HEK293 (cell line): ENCODE data around the gene RPUSD1.
A peak's percentile ranks its signal among the peaks of the same experiment; 100 is the strongest.

Experiments used
- CTCF ChIA-PET: fragments of 350-600 bp; formaldehyde crosslinking; extraction: SDS; loops from one replicate; lab custom pipeline; 2021; ENCODE audit warnings: antibody characterized with exemption; lab: Yijun Ruan, JAX
- POLR2A ChIA-PET: fragments of 300-600 bp; formaldehyde crosslinking; extraction: SDS; loops from one replicate; lab custom pipeline; 2020; ENCODE audit warnings: antibody characterized with exemption, inconsistent platforms; lab: Yijun Ruan, JAX
- H3K27ac ChIP-seq: fragments of 200-500 bp; sonication (Bioruptor generic); 2 replicates; pipeline ENCODE4 v1.5.1; 2014; ENCODE audit warnings: low read depth, low read length, control low read depth, inconsistent platforms; ENCODE audit errors: extremely low read depth
- H3K36me3 ChIP-seq, 2 experiments: fragments of 200-500 bp in 1 of 2; sonication (Bioruptor generic) in 1 of 2; 1 replicate in 1 of 2; 2 replicates in 1 of 2; pipeline ENCODE4 v1.5.1; 2014 to 2017; ENCODE audit warnings: inconsistent platforms in 2 of 2, low read length in 2 of 2; ENCODE audit not compliant: control insufficient read depth in 2 of 2, insufficient read depth in 1 of 2
- H3K4me1 ChIP-seq: fragments of 200-500 bp; sonication (Bioruptor generic); 2 replicates; pipeline ENCODE4 v1.5.1; 2014; ENCODE audit warnings: mild to moderate bottlenecking, low read length, inconsistent platforms; ENCODE audit not compliant: control insufficient read depth, insufficient read depth
- H3K4me3 ChIP-seq: 2 replicates; pipeline ENCODE4 v1.5.1; 2011; ENCODE audit warnings: low read depth, mild to moderate bottlenecking, control low read depth, low read length, moderate library complexity
- H3K9me3 ChIP-seq: fragments of 200-500 bp; sonication (Bioruptor generic); 2 replicates; pipeline ENCODE4 v1.5.1; 2014; ENCODE audit warnings: low read depth, low read length, inconsistent platforms; ENCODE audit not compliant: control insufficient read depth, insufficient read depth
- EGR2 ChIP-seq: fragments of 450-650 bp; formaldehyde crosslinking; IDR thresholded peaks from 2 replicates; pipeline ENCODE4 v1.5.1; 2016; ENCODE audit warnings: low read depth, missing biosample characterization, missing genetic modification characterization
- HOXD13 ChIP-seq: sonication (generic); formaldehyde crosslinking; IDR thresholded peaks from 2 replicates; pipeline ENCODE4 v1.8.0; 2022; ENCODE audit warnings: missing genetic modification reagents, borderline replicate concordance
- IKZF3 ChIP-seq: fragments of 450-650 bp; IDR thresholded peaks from 2 replicates; pipeline ENCODE4 v1.5.0; 2018; ENCODE audit warnings: missing biosample characterization, mild to moderate bottlenecking, missing genetic modification characterization, moderate library complexity
- ZFHX2 ChIP-seq: fragments of 450-650 bp; formaldehyde crosslinking; conservative IDR thresholded peaks from 2 replicates; pipeline ENCODE4 v1.5.1; 2016; ENCODE audit warnings: missing biosample characterization, missing genetic modification characterization
- ZNF2 ChIP-seq: fragments of 450-650 bp; formaldehyde crosslinking; IDR thresholded peaks from 2 replicates; pipeline ENCODE4 v1.5.1; 2016; ENCODE audit warnings: missing biosample characterization, missing genetic modification characterization
- ZNF202 ChIP-seq: fragments of 450-650 bp; formaldehyde crosslinking; IDR thresholded peaks from 2 replicates; pipeline ENCODE4 v1.5.1; 2016; ENCODE audit warnings: missing biosample characterization, missing genetic modification characterization, borderline replicate concordance
- ZNF350 ChIP-seq: fragments of 450-650 bp; formaldehyde crosslinking; IDR thresholded peaks from 2 replicates; pipeline ENCODE4 v1.5.0; 2017; ENCODE audit warnings: missing biosample characterization, mild to moderate bottlenecking, missing genetic modification characterization
- ZNF571 ChIP-seq: fragments of 450-650 bp; formaldehyde crosslinking; IDR thresholded peaks from 2 replicates; pipeline ENCODE4 v1.5.0; 2017; ENCODE audit warnings: missing biosample characterization, missing genetic modification characterization
- ZNF624 ChIP-seq: fragments of 450-650 bp; formaldehyde crosslinking; IDR thresholded peaks from 2 replicates; pipeline ENCODE4 v1.5.1; 2017; ENCODE audit warnings: missing biosample characterization, missing genetic modification characterization
- ZNF654 ChIP-seq: fragments of 450-650 bp; formaldehyde crosslinking; IDR thresholded peaks from 2 replicates; pipeline ENCODE4 v1.5.1; 2016; ENCODE audit warnings: low read depth, missing biosample characterization, missing genetic modification characterization
- ZNF830 ChIP-seq: fragments of 450-650 bp; IDR thresholded peaks from 2 replicates; pipeline ENCODE4 v1.5.0; 2018; ENCODE audit warnings: missing biosample characterization, missing genetic modification characterization, low read depth, mild to moderate bottlenecking, moderate library complexity
- TF ChIP-seq, protein P1 (sequence below): fragments of 450-650 bp; formaldehyde crosslinking; IDR thresholded peaks from 2 replicates; pipeline ENCODE4 v1.5.1; 2017; ENCODE audit warnings: missing biosample characterization, missing genetic modification characterization
- TF ChIP-seq, protein P2 (sequence below): fragments of 450-650 bp; IDR thresholded peaks from 2 replicates; pipeline ENCODE4 v1.5.1; 2018; ENCODE audit warnings: missing biosample characterization, missing genetic modification characterization

RPUSD1 gene

DNA sequence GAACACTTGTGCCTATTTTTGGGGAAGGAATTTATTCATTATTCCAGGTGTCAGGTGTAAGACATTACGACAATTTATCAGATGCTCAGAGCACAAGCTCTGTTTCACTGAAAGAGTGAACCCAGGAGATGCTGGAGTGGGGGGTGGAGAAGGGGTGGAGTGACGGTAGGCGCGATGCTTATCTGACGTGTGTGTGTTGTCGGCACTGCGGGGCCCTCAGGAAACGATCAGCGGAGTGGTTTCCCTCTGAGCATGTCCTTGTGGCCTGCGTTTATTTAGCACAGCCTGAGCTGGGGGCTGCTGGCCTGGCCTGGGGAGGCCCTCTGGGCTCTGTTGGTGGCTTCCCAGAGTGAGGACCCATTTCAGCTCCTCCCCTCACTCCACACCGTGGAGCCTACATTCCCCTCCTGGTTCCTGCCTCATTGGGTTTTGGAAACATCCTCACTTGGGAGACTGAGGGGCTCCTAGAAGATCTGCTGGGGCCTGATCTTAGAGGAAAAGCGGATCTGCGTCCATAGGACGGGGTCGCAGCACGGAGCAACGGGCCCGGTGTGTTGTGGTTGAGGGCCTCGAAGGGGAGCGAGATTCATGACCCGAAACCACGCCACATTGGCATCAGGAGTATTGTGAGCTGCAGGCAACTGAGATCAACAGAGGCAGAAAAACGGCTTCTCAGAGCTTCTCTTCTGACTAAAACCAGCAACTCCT is 31.3 kb upstream of the RPUSD1 start:
- CTCF ChIA-PET = no interaction called here
- Histone ChIP-seq H3K4me1 (no peaks in the 10 kb centered on the region), H3K27ac (no peak overlapping the region)
- TF ChIP-seq HOXD13 (CRISPR knock-in tag) (no peak), ZNF654 (tag by site-specific recombination) (no peak), ZNF2 (tag by site-specific recombination) (no peak), IKZF3 (tag by site-specific recombination) (no peak), ZNF830 (tag by site-specific recombination) (no peak), ZNF624 (no peak), ZNF350 (tag by site-specific recombination) (no peak)
- TF ChIP-seq, protein P1, sequence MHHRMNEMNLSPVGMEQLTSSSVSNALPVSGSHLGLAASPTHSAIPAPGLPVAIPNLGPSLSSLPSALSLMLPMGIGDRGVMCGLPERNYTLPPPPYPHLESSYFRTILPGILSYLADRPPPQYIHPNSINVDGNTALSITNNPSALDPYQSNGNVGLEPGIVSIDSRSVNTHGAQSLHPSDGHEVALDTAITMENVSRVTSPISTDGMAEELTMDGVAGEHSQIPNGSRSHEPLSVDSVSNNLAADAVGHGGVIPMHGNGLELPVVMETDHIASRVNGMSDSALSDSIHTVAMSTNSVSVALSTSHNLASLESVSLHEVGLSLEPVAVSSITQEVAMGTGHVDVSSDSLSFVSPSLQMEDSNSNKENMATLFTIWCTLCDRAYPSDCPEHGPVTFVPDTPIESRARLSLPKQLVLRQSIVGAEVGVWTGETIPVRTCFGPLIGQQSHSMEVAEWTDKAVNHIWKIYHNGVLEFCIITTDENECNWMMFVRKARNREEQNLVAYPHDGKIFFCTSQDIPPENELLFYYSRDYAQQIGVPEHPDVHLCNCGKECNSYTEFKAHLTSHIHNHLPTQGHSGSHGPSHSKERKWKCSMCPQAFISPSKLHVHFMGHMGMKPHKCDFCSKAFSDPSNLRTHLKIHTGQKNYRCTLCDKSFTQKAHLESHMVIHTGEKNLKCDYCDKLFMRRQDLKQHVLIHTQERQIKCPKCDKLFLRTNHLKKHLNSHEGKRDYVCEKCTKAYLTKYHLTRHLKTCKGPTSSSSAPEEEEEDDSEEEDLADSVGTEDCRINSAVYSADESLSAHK (tag by site-specific recombination) = no peak
- TF ChIP-seq, all 188 proteins: peak for 0
- Histone ChIP-seq H3K4me3 (no peak overlapping the region), H3K36me3 (no peaks in the 10 kb centered on the region), H3K9me3 (no peaks in the 10 kb centered on the region)
- POLR2A ChIA-PET = no interaction called here

DNA sequence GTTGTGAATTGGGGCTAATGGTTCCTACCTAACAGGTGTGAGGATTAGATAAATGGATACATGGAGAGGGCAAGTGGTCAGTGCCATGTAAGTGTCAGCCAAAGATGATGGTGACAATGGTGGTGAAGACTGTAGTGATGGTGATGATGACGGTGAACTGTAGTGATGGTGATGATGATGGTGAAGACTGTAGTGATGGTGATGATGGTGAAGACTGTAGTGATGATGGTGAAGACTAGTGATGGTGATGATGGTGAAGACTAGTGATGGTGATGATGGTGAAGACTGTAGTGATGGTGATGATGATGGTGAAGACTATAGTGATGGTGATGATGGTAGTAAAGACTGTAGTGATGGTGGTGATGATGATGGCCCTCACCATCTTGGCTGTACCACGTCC is 30.4 kb upstream of the RPUSD1 start:
- H3K4me1 ChIP-seq = no peaks in the 10 kb centered on the region
- no peak for TF ChIP-seq ZNF202
- TF ChIP-seq, protein P2, sequence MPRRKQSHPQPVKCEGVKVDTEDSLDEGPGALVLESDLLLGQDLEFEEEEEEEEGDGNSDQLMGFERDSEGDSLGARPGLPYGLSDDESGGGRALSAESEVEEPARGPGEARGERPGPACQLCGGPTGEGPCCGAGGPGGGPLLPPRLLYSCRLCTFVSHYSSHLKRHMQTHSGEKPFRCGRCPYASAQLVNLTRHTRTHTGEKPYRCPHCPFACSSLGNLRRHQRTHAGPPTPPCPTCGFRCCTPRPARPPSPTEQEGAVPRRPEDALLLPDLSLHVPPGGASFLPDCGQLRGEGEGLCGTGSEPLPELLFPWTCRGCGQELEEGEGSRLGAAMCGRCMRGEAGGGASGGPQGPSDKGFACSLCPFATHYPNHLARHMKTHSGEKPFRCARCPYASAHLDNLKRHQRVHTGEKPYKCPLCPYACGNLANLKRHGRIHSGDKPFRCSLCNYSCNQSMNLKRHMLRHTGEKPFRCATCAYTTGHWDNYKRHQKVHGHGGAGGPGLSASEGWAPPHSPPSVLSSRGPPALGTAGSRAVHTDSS = peak; percentile 92
- POLR2A ChIA-PET = no interaction called here
- no peak overlapping the region for H3K4me3 ChIP-seq
- no peak overlapping the region for H3K27ac ChIP-seq
- CTCF ChIA-PET = no interaction called here
- H3K9me3 ChIP-seq = no peaks in the 10 kb centered on the region
- no peaks in the 10 kb centered on the region for H3K36me3 ChIP-seq

DNA sequence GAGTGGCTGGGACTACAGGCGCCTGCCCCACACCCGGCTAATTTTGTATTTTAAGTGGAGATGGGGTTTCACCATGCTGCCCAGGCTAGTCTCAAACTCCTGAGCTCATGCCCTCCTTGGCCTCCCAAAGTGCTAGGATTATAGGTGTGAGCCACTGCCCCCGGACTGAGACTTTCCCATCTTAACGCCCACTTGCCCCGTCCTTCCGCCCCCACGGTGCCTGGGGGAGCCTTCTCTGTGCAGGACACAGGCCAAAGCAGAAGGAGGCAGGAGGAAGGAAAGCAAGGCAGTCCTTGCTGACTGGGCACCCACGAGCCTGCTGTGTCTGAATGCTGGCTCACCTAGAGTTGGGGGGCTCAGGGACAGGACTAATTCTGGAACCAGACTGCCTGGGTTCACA is 30.0 kb upstream of the RPUSD1 start:
- Histone ChIP-seq H3K9me3 (no peaks in the 10 kb centered on the region), H3K36me3 (no peaks in the 10 kb centered on the region), H3K27ac (no peak overlapping the region), H3K4me3 (no peak overlapping the region), H3K4me1 (no peaks in the 10 kb centered on the region)
- ChIA-PET POLR2A (no interaction called here), CTCF (no interaction called here)
- peak; percentile 85 for TF ChIP-seq EGR2 (tag by site-specific recombination)
- peak; percentile 81 for TF ChIP-seq ZFHX2 (tag by site-specific recombination)
- TF ChIP-seq ZNF571 = no peak
